Hippocampal formation (tissue), 2 donors: ENCODE measurements around the gene ADAMTS12.

Experiments
- DNase-seq, 2 donors: peaks; one replicate each; lab custom pipeline; 2025; lab: John Stamatoyannopoulos, UW

The ADAMTS12 gene

GRCh38 chr5:33657176-33657575, 234.6 kb downstream of the ADAMTS12 start:
- DNase-seq, result no peak

GRCh38 chr5:33650911-33651310, 240.9 kb downstream of the ADAMTS12 start:
- DNase-seq, result no peak

DNA sequence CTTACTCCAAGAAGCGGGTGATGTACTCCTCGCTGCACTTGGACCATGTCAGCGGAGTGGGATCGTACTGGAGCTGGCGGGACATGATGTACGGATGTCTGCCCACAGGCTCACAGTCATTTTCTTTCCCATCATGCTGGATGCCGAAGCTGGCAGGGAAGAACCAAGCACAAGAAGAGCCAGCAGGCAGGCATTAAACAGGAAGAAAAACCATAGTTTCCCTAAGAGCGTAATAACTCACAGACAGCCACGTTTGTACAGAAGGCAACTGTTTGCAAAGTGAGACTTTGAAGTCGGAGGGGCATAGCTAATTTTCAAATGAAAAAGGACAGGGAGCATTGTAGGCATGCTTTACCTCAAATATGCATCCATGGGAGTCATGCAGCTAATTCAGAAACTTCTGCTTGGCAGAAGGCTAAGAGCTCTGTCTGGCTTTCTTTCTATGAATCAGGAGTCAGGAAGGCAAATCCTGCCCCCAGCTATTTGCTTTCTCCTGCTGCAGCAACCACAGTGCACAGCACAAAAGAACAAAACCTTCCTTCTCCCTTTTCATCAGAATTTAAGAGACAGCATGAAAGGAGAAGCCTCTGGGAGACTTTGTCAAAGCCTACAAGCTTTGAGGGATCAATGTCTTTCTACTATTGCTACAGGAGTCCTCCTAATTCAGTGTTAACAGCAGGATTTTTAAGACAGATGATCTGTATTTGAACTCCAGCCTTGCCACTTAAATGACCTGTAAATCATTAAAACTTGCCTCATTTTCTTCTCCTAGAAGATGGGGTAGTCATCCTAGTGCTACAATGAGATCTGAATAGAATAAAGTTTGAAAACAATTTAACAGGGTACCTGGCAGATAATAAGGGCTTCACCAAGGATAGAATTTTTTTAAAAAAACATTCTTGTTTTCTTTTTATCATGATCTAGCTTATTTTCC, 242.0 kb downstream of the ADAMTS12 start:
- no peak for DNase-seq

- DNase-seq, result no peak
These were observed 249.9 kb downstream of the ADAMTS12 start for GRCh38 chr5:33641744-33642505.

GRCh38 chr5:33639474-33639873, 252.3 kb downstream of the ADAMTS12 start:
- DNase-seq, result no peak

DNA sequence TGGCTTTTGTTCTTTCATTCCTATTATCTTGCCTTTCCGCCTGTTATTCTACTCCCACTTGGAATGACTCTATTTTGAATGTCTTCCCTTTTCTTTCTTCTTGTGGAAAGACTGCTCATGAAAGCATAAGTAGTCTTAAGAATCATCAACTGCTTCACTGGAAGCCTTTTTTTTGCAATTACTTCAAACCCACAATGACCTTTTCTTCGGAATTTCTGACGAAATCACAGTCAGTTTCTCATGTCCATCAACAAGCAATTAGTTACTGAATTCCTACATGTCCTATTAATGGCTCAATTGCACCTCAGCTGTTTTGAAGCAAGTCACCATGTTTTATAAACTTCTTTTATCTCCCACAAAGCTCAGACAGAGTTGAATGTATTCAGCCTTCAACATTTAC, 254.8 kb downstream of the ADAMTS12 start:
- DNase-seq, result no peak

- no peak for DNase-seq
These were observed 256.2 kb downstream of the ADAMTS12 start for GRCh38 chr5:33635582-33635981.

DNA sequence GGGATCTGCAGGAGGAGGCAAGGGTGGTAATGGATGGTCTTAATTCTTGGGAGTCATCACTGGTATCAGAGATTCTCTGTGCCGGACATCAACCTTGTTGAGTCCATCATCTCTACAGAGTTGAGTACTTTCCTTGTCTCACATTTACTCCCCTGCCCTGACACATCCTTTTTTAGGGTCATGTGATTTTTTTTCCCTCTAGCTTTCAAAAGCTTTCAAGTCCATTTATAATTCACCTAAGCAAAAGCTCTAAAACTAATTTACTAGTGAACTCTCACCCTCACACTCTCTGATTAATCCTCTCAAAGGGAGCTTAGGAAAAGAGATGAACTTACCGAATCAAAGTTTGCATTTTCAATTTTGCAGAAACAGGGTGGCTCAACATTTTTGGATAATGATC, 258.1 kb downstream of the ADAMTS12 start:
- no peak for DNase-seq

DNA sequence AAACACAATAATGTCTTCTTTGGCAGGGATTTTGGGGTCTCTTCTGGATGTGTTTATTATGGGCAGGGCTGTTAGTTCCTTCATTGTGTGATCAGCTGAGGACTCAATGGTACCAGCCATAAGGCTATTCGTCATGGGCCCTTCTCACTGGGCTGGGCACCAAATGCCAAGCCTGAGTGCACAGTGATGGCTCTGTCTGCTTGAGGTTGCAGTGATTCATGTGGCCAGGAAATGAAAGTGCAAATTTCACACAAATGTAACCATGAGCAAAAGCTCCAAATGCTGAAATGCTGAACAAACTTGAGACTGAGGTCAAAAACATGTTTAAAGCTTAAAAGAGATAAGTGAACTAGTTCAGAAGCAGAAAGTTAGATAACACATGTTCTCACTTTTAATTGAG, 260.0 kb downstream of the ADAMTS12 start:
- DNase-seq, result no peak

- DNase-seq, result no peak
These were observed 260.7 kb downstream of the ADAMTS12 start for GRCh38 chr5:33631139-33631538.

DNA sequence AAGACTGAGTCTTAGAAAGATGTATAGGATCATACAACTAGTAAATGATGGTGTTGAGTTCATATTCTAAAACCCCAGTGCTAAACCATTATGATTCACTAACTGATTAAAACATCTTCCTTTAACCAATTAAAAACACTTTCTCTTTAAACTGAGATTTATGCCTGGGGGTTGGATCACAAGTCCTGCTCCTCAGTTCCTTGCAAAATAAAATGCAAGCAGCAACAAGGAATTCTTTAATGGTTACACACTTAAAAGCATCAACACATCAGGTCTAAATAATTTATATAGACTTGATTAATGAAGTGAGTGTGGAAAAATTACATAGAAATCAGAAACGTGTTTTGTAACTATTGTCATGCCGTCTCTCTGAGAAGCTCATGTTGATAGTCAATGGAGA, 261.8 kb downstream of the ADAMTS12 start:
- DNase-seq, result no peak

DNA sequence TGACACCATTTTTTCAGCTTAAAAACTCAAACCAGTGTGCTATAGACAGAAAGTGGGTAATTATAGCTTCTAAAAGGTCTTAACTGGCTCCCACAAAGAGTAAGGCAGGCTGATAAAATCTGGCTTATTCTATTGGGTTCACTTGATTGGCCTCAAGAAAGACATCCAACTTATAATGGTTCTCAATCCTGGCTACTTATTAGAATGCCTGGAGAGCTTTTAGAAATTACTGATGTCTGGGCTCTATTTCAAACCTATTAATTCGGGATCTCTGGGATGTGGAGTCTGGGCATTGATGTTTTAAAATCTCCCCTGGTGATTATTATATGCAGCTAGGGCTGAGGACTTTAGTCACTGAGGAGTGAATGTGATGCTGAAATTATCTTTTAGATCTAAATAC, 263.0 kb downstream of the ADAMTS12 start:
- DNase-seq, result no peak

DNA sequence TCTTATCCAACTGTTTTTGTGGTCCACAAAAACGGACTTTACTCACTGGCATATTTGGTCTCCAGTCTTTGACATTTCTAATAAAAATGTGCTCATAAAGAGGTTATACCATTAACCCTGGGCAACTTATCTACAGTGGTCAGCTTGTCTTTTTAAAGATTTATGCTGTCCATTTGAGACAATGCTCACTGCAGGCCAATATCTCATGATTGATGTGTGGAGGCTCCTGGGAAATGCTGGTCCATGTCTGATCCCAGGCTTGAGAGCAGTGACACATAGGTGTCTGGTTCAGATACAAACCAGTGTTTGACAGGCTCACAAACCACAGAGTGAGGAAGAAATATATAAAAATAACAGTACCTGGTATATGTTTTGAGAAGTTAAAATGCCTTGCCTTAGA, 270.3 kb downstream of the ADAMTS12 start:
- no peak for DNase-seq

DNA sequence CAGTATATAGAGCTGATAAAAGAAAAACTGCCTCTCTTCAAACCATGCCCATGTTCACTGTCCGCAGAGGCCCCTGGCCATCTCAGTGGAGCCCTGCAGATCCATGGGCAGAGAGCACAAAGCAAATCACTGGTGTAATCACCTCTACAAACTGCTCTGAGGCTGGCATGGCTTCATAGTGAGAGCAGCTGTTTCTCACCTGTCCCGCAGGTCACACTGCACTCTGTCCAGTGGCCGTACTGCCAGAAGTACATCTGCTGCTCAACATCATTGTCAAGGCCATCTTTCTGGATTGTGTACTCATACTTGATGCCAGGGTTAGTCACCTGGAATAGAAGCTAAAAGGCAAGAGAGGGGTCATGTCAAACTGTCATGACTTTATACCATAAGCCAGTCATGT, 277.8 kb downstream of the ADAMTS12 start:
- DNase-seq, result no peak

DNA sequence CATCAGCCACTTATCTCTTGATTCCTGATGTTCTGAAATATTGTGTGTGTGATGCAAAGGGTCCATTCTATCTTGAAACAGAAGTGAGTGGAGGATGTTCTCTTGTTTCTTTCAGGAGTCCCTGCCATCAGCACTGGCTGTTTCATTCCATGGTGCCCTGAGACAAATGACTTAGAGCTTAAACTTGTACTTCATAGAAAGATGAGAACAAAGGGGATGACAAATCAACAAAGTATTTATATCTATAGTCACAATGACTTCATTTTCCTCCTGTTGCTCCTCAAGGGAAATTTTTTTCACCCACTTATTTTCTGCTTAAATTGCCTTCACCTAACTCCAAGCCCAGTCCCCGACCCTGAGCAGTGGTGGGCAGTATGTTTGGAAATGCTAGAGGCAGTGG, 279.4 kb downstream of the ADAMTS12 start:
- no peak for DNase-seq

DNA sequence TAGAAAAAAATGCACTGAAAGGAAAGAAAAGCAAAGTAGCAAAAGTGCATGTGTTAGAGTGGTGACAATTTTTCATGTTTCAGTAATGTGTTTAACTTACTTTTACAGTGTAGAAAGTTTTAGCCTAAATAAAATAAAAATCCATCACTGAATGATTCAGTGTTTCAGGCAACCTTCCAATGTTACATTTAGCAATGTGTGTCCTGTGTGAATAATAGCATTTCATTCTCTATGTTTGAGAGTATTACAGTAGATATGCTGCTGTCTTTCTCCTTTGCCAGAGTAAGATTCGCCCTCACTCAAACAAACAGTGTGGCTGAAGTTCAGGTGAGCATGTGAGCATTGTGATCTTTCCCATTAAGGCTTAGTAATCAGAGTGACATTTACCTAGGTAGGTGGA, 279.9 kb downstream of the ADAMTS12 start:
- DNase-seq, result no peak

- no peak for DNase-seq
These were observed 283.3 kb downstream of the ADAMTS12 start for GRCh38 chr5:33608344-33609041.

DNA sequence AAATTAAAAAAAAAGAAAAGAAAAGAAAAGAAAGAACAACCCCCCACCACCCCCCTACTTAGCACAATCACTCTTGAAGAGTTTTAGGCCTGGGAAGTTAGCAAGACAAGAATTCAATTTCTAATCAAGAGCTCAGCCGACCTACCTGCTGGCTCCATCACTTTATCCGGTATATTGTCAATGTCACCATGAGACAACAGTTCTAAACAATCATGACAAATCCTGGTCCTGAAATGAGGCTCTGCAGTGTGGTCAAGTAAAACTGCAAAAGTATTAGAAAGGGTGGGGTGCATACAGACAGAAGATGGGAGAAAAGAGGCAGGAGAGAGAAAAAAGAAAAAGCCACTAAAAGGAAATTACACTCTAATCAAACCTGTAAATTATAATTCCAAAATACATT, 287.3 kb downstream of the ADAMTS12 start:
- no peak for DNase-seq

GRCh38 chr5:33601881-33602280, 289.9 kb downstream of the ADAMTS12 start:
- no peak for DNase-seq

DNA sequence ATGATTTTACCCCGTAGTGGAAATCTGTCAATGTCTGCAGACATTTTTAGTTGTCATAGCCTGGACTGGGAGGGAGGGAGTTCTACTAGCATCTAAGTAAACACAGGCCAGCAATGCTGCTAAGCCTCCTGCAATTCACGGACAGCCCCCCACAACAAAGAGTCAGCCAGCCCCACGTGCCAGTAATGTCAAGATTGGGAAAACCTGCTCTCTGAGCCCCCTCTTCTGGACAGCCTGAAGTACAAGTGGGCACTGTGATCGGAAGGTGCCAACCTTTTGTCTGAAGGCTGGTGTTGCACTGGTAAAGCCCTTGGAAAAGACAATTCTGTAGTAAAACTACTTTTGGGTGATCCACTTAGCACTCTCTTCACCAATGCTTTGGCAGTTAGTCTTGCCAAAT, 296.5 kb downstream of the ADAMTS12 start:
- DNase-seq, result no peak

DNA sequence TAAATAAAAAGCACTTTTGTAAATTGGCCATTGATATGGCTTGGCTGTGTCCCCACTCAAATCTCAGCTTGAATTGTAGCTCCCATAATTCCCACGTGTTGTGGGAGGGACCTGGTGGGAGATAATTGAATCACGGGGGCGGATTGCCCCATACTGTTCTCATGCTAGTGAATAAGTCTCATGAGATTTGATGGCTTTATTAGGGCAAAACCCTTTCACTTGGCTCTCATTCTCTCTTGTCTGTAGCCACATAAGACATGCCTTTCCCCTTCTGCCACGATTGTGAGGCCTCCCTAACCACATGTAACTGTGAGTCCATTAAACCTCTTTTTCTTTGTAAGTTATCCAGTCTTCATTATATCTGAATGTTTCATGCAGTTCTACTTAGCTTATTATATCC, 297.8 kb downstream of the ADAMTS12 start:
- no peak for DNase-seq

GRCh38 chr5:33592245-33592644, 299.5 kb downstream of the ADAMTS12 start:
- no peak for DNase-seq
